LNCaP clone FGC (cell line): Measurements from ENCODE around the gene CEP55.

Experiments
- DNase-seq: peaks from one replicate; pipeline ENCODE4 v3.0.0-alpha.2; 2011; ENCODE audit warnings: low read depth
- H3K4me3 ChIP-seq: 2 replicates; pipeline ENCODE4 v1.5.1; 2011; ENCODE audit warnings: mild to moderate bottlenecking, low read depth, low read length, control low read depth
- CTCF ChIP-seq: IDR thresholded peaks from 2 replicates; pipeline ENCODE4 v1.5.1; 2012; ENCODE audit warnings: mild to moderate bottlenecking; ENCODE audit not compliant: control insufficient read depth, insufficient read depth; ENCODE audit errors: extremely low read depth

Gene CEP55

GRCh38 chr10:93547522-93547921 lies 51.1 kb downstream of the CEP55 start:
- DNase-seq = no peak
- TF ChIP-seq CTCF = no peak
- H3K4me3 ChIP-seq = no peak overlapping the region

DNA sequence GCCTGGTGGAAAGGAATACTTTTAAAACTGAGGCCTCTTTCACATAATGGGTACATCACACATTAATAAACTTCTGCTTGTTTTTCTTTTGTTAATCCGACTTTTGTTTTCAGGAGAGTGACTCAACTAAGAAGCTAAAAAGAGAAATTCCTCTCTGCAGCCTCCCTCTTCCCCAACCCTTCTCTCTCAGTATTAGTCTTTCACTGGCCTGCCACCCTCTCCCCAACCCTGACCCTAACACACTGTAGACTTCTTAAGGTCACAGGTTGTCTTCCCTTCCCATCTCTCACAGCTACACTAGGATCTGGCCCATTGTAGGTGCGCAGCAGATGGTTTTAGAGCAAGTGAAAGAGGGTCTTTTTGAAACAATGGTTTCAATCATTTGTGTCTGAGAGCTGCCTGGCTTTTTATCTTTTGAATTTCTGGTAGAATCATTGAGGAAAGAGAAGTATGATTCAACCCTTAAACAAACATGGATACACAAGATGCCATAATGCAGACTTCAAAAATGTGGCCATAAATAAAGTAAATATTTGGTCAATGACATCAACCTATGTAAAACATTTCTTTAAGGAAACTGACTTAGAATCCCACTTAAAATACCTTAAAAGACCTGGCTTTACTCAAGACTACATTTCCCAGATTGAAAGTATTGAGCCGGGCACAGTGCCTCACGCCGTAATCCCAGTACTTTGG lies 52.1 kb downstream of the CEP55 start:
- TF ChIP-seq CTCF = no peak
- H3K4me3 ChIP-seq = no peak overlapping the region
- peak; percentile 50 for DNase-seq

DNA sequence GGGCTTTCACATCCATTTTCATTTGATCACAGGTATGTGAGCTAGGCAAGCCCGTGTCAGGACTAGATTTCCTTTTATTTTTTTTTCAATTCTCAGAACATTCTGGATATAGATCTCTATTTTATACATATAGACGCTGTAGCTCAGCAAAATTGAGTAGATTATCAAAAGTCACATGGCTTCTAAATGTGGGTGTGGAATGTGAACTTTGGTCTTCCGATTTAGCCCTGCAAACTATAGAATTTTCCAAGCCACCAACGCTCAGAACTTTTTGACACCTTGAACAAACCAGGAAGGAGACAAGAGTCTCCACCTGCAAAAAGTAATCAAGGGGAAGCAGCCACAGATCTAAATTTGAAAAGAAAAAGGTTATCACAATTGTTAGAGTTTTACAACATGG lies 54.2 kb downstream of the CEP55 start:
- no peak overlapping the region for H3K4me3 ChIP-seq
- no peak for DNase-seq
- TF ChIP-seq CTCF = no peak

GRCh38 chr10:93552780-93553179 lies 56.4 kb downstream of the CEP55 start:
- no peak for TF ChIP-seq CTCF
- H3K4me3 ChIP-seq = no peak overlapping the region

GRCh38 chr10:93553482-93554315 lies 57.3 kb downstream of the CEP55 start:
- TF ChIP-seq CTCF = no peak
- no peak for DNase-seq
- no peak overlapping the region for H3K4me3 ChIP-seq

More at GRCh38 chr10:93552780-93553179, 56.4 kb downstream of the CEP55 start:
- DNase-seq = no peak

DNA sequence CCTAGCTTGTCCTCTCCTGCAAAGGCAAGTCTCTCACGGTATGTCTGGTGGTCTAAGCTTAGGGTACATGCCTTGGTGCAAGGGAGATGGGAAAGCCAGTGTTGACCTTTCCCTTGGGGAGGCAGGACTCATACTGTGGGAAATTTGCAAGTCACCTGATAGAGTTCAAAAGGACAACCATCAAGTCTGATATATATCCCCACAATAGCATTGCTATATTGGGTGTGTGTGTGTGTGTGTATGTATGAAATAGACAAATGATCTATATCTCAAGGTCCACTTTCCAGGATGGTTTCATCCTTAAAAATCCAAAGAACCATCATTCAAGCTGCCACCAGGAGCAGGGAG lies 57.9 kb downstream of the CEP55 start:
- H3K4me3 ChIP-seq = no peak overlapping the region
- no peak for TF ChIP-seq CTCF
- DNase-seq = no peak
